Measurements from ENCODE around the gene RHOBTB3.

Gene RHOBTB3

GRCh38 chr5:95770830-95771708 lies 39.9 kb downstream of the RHOBTB3 start:
- no peak for DNase-seq

- no peak for DNase-seq
These were observed 40.8 kb downstream of the RHOBTB3 start for GRCh38 chr5:95771892-95772291.

DNA sequence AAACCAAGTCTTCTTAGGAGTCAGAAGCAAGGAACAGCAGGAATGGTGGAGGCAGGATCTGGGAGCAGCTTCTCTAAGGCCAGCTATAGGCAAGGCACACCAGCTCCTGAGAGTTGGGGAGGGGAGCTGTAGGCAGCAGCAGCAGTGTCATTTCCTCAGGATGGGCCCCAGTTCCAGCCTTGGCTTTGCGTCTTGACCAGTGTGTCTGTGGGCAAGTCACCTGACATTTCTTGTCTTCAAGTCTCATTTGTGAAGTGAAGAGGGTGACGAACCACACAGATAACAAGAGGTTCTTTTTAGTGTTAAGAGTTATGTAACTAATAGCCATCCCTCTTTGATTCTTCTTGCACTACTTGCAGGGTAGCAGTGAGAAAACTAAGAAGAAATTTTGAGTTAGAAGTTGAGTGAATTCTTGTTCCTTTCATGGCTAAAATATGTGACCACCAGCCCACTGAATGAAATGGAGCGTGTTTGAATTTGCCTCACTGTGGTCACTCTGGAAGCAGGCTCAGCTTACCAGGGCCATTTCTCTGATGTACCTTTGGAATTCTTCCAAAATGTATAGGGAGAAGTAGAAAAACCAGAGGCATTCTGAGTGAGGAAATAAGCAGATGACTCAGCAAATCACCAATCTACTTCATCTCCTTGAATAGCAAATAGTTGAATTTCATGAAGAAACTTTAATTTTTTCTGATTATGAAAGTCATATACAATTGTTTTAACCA lies 42.4 kb downstream of the RHOBTB3 start:
- peak; percentile 48 for DNase-seq

DNA sequence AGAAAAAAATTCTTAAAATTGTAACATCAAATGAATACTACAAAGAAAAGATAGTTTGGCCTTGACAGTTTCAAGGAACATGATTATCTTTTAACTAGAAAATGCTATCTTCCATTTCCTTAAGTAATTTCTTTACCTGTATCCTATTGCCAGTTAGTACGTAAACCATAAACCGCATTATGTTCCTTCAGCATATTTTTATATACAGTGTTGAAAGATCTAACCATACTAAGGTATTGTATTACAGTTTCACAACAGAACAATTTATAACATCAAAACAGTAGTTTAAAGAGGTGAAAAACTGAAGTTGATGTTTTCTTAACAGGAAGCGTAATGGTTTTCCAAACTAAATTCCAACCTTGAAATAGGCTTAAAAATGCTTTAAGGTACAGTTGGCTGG lies 46.3 kb downstream of the RHOBTB3 start:
- no peak for DNase-seq

DNA sequence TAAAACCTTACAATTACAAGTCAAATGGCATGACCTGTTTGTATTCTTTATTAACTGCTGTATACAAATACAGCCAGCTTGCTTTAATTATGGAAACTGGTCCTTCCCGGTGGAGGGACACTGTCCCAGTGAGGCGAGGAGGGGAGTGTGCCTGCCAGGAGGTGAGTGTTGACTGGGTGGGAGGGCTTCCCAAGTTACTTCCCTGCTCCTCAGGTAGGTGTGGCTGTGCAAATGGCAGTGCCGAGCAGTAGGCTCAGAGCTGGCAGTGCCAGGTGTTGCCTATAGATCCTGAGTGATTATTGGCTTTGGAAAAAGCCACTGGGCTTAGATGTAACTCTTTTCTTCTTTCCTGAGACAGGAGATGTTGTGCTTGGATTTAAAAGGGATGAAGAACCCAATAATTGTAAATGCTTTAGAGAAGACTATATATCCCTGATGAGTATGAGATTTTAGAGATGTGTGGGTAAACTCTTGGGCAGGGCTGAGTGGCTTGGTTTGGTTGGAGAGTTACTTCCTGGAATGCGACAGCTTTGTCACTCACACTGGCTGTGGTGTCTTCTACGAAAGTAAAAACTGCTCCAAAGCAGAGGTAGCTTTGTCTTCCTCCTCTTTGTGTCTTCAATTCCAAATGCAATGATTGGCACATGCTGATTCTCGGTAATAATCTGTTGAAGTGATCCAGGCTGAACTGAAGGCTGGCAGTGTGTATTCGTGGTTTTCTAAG lies 47.7 kb downstream of the RHOBTB3 start:
- peak; percentile 29 for DNase-seq

DNA sequence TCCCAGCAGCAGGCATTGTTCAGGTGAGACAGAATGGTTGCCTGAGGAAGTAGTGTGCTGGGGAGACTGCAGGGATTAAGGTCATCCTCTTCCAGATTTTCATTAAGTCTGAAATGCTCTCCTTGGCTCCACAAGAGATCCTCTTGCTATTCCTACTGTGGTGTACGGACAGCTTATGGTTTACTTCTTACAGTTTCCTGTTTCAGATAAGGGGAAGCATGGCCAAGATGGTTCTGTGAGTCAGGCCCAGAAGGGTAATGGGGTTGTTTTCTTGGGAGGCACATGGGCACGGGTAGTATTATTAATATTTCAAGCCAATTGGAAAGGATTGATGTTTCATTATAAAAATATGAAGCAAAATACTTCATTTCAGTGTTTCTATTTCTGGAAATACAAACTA lies 48.5 kb downstream of the RHOBTB3 start:
- DNase-seq: peak; percentile 65

GRCh38 chr5:95780597-95780996 lies 49.5 kb downstream of the RHOBTB3 start:
- peak; percentile 38 for DNase-seq

DNA sequence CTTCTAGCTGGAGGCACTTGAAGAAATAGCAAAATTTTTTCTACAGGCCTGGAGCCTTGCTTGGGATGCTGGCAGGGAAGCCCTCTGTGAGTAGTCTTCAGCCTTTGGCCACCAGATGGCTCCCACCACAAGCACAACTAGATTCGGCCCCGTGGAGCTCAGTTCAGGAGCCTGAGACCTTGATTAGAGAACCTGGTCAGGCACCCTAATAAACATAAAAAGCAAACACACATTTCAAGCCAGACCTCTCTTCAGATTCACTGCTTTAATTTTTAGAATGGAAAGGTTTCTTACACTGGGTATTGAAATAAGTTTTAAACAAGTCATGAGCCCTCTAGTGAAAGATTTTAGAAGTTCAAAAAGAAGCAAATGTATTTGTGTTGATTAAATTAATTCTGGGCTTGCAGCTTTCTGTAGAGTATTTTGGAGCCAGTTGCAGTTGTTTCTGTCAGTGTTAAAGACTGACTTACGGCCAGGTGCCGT lies 50.0 kb downstream of the RHOBTB3 start:
- peak; percentile 84 for DNase-seq

GRCh38 chr5:95782181-95782580 lies 51.0 kb downstream of the RHOBTB3 start:
- DNase-seq: peak; percentile 13

DNA sequence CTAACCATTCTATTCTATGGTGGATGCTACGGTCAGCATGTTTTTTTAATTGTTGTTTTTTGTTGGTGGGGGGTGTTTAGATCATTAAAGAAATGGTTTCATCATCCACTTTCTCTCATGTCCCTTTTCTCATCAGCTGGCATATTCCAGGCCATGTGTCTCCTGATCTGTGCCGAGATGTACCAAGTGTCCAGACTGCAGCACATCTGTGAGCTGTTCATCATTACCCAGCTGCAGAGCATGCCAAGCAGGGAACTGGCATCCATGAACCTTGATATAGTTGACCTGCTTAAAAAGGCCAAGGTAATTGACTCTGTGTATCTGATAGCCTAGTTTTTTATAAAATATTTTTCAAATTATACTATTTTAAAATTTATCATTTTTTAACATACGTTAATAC lies 52.5 kb downstream of the RHOBTB3 start:
- DNase-seq: no peak

GRCh38 chr5:95784514-95785302 lies 53.6 kb downstream of the RHOBTB3 start:
- DNase-seq: no peak

DNA sequence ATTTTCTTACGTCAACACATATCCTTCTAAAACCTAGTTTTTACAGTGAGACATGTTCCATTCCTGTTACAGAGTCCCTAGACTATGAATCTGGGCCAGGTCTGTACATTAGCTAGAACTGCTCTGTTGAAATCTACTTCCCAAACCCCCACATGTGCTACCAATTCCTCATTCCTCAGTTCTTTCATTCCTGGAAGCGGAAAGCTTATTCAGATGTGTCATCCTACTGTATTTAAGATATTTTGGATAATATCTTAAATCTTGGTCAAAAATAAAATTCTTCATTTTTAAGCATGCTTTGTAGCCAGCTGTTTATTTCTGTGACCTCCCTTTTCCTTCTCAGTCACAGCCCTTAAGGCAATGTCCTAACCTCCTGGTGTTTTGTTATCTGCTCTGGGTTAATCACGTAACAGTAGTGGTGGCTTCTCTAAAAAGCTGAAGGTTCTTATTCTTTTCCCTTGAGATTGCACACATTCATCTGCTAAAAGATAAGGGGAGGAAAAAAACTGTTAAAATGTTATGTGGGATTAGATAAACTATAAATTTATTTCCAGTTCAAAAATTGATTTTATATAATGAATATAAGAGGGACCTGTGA lies 55.8 kb downstream of the RHOBTB3 start:
- no peak for DNase-seq

DNA sequence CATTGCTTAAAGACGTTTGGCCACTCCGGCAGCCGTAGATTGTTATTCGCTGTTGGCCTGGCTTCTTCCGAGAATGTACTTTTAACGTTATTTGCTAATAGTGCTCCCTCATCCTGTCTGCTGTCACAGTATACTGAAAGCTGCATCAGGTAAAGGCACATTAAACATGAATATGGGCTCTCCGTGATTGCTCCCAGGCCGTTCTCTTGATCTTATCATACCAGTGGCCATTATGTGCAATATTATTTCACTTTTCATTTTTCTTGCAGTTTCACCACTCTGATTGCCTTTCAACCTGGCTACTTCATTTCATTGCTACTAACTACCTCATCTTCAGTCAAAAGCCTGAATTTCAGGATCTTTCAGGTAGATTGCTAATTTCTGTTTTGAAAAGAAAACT lies 57.4 kb downstream of the RHOBTB3 start:
- no peak for DNase-seq

DNA sequence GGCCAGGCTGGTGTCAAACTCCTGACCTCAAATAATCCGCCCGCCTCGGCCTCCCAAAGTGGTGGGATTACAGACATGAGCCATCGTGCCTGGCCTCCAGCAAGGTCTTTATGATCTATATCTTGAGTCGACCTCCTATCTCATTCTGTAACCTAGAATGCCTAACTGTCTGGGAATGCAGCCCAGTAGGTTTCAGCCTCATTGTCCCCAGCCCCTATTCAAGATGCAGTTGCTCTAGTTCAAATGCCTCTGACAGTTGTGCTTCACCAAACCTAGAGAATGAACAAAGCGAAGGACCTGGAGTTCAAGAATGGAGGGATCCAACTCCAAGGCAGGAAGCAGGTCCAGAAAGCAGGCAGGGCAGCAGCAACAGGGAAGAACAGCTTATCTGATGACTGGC lies 60.6 kb downstream of the RHOBTB3 start:
- no peak for DNase-seq

DNA sequence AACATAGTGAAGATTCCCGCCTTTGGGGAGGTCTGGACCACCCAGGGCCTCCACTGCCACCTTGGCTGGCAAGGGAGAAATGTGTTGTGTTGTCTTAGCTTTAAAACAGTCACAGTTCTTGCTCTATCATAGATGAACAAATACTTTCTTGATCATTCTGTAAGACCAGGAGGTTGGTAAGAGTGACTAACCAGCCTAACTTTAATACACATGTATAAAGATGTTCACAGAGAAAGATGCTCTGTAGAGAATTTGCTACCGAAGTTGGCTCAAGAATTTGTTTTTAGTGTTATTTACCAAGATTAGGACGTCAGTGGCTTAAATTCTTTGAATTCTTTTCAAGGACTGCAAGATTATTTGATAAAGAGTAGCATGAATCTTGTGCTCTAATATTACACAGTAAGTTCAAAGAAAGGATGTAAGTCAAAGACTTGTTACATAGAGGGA lies 63.0 kb downstream of the RHOBTB3 start:
- DNase-seq: no peak

GRCh38 chr5:95797301-95797700 lies 66.2 kb downstream of the RHOBTB3 start:
- no peak for DNase-seq

GRCh38 chr5:95798048-95798447 lies 66.9 kb downstream of the RHOBTB3 start:
- DNase-seq: no peak

- DNase-seq: no peak
These were observed 67.4 kb downstream of the RHOBTB3 start for GRCh38 chr5:95798545-95798944.

DNA sequence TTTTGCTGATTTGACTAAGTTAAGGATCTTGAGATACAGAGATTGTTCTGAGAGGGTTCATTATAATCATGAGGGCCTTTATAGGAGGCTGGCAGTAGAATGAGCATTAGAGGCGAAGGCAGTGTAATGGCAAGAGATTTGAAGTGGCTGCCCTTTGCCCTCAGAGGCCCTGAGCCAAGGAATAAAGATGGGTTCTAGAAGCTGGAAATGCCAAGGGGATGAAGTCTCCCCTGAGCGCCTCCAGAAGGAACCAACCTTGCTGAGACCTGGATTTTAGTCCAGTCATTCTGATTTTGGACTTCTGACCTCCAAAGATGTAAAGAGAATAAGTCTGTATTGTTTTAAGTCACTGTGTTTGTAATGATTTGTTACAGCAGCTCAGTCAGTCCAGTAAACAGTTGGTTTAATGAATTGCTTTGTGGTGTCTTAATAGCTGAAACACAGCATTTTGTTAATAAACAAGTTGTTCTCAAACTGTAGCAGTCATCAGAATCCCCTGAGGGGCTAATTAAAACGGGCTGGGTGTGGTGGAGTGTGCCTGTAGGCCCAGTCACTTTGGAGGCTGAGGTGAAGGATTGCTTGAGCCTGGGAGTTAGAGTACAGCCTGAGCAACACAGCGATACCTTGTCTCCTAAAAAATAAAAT lies 68.2 kb downstream of the RHOBTB3 start:
- DNase-seq: no peak

- DNase-seq: no peak
These were observed 69.4 kb downstream of the RHOBTB3 start for GRCh38 chr5:95800553-95800952.

DNA sequence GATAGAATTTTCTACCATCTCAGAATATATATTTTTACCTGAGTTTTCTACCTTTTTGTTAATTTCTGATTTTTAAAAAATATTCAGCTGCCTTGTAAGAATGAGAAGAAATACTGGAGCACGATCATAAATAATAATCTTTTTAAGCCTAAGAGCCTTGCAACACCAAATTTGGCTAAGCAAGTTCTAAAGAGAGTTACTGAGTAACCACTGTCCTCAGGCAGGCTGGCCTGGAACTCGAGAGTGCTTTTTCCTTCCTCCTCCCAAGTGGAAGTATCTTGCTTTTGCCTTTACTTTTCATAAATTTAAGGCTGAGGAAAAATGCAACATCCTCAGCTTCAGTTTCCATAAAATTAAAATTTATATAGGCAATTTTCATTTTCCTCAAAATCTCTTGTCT lies 70.4 kb downstream of the RHOBTB3 start:
- DNase-seq: no peak

GRCh38 chr5:95801961-95802360 lies 70.8 kb downstream of the RHOBTB3 start:
- DNase-seq: no peak

Measured in suppressor macrophage treated with lipopolysaccharide for 4 hours (primary cell).